ENCODE results near the gene SYNGR2. TPM values are rescaled to one million over a fixed set of nuclear protein-coding genes. Genes with fewer than 3 reads are reported as not detected.

The SYNGR2 gene
- polyA plus RNA-seq, 3 donors, result 270 to 402 (median 350) TPM

DNA sequence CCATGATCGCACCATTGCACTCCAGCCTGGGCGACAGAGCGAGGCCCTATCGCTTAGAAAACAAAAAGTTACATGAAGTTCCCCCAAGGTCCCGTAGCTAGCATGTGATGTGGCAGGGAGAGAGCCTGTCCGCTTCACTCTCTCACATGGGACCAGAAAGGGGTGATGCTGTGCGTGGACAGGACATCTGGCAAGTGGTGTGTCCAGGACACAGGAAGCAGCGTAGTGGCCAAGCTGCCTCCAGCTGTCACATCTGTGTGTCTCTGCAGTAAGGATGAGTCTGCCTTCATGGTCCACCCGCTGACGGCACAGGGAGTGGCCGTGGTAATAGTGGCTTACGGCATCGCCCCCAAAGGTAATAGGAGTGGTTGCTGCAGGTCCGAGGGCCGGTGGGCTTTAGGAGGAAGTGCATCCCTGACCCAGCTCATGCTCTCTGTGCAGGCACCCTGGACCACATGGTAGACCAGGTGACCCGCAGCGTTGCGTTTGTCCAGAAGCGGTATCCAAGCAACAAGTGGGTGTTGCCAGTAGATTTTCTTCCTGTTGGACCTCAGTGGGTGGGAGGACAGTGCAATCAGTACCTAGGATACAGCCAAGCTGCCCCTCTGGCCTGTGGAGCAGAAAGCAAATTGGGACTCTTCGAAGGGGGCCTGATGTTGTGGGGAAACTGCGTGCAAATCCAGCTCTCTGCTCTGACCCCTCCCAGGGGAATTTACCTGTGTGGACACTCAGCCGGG is 36.2 kb downstream of the SYNGR2 start:
- Histone ChIP-seq H3K4me2 (replicated peaks; ENCODE audit: extremely low read depth, low read length, poor library complexity, severe bottlenecking) (no peak overlapping the region), H2AFZ (ENCODE audit: insufficient read depth, low read depth, low read length, poor library complexity, severe bottlenecking) (no peak overlapping the region), H3K9me3 (replicated peaks in 1 of 2; ENCODE audit: control insufficient read depth in 1 of 2, insufficient read depth in 1 of 2, low read length in 2 of 2) (peaks cover 0 to 2% of the 10 kb centered on the region in 2 donors), H3K4me1 (ENCODE audit: control insufficient read depth in 1 of 2, insufficient read depth in 2 of 2, low read length in 2 of 2) (peaks cover 11 to 12% of the 10 kb centered on the region in 2 donors), H3K4me3 (replicated peaks in 1 of 3; ENCODE audit: low read depth in 2 of 3, low read length in 3 of 3) (no peak overlapping the region), H3K9ac (ENCODE audit: insufficient read depth, low read length, poor library complexity, severe bottlenecking) (no peak overlapping the region), H3K27ac (ENCODE audit: low read depth in 1 of 2, low read length in 2 of 2) (no peak overlapping the region), H3K27me3 (ENCODE audit: control insufficient read depth in 2 of 2, insufficient read depth in 2 of 2, low read length in 2 of 2) (no peaks in the 10 kb centered on the region), H3K79me2 (ENCODE audit: insufficient read depth, low read length) (no peaks in the 10 kb centered on the region), H3K36me3 (replicated peaks in 1 of 2; ENCODE audit: control insufficient read depth in 1 of 2, insufficient read depth in 2 of 2, low read length in 2 of 2) (peaks cover 5 to 10% of the 10 kb centered on the region in 2 donors), H4K20me1 (ENCODE audit: insufficient read depth, low read length) (no peaks in the 10 kb centered on the region)
- H3K9me3 Mint-ChIP-seq, result peaks cover 0 to 3% (median 0%) of the 10 kb centered on the region in 7 donors
- no peak for DNase-seq
- TF ChIP-seq, protein P1, sequence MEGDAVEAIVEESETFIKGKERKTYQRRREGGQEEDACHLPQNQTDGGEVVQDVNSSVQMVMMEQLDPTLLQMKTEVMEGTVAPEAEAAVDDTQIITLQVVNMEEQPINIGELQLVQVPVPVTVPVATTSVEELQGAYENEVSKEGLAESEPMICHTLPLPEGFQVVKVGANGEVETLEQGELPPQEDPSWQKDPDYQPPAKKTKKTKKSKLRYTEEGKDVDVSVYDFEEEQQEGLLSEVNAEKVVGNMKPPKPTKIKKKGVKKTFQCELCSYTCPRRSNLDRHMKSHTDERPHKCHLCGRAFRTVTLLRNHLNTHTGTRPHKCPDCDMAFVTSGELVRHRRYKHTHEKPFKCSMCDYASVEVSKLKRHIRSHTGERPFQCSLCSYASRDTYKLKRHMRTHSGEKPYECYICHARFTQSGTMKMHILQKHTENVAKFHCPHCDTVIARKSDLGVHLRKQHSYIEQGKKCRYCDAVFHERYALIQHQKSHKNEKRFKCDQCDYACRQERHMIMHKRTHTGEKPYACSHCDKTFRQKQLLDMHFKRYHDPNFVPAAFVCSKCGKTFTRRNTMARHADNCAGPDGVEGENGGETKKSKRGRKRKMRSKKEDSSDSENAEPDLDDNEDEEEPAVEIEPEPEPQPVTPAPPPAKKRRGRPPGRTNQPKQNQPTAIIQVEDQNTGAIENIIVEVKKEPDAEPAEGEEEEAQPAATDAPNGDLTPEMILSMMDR (IDR thresholded peaks at IDR 0.05), result no peak
- peaks cover 0 to 3% (median 3%) of the 10 kb centered on the region in 3 donors for H3K27me3 Mint-ChIP-seq (ENCODE audit: low read depth in 3 of 3)
- H3K4me1 Mint-ChIP-seq, result peaks cover 5% of the 10 kb centered on the region
- intact Hi-C loops (cut with micrococcal nuclease), result no loop called here
- peaks cover 15 to 18% of the 10 kb centered on the region in 2 donors for H3K36me3 Mint-ChIP-seq
- 91% methylated on average over 21 of the region's 22 CpGs for WGBS (ENCODE audit: insufficient coverage)
- no peak overlapping the region for H3K4me3 Mint-ChIP-seq
- H3K27ac Mint-ChIP-seq, result no peak overlapping the region

DNA sequence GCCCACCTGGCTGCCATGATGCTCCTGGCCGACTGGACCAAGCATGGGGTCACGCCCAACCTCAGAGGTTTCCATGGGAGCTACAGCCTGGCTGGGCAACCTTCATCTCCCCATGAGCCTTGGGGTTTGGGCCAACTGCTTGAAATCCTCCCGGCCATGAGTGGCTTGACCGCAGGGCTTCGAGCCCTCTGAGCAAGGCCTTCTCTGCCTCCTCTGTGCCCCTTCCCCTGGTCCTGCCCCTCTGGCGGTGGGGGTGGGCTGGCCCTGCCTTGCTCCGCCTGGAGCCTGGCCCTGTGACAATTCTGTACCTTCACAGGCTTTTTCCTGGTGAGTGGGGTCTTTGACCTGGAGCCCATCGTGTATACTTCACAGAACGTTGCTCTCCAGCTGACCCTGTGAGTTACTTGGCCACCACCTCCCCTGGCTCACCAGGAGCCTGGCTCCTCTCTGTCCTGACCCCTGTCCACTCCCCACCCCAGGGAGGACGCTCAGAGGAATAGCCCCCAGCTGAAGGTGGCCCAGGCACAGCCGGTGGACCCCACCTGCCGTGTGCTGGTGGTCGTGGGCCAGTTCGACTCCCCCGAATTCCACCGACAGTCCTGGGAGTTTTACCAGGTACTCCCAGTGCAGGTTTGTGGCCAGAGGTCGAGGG is 36.9 kb downstream of the SYNGR2 start:
- no peaks in the 10 kb centered on the region for H3K79me2 ChIP-seq (ENCODE audit: insufficient read depth, low read length)
- no peak overlapping the region for H2AFZ ChIP-seq (ENCODE audit: insufficient read depth, low read depth, low read length, poor library complexity, severe bottlenecking)
- no peak overlapping the region for H3K9ac ChIP-seq (ENCODE audit: insufficient read depth, low read length, poor library complexity, severe bottlenecking)
- no peaks in the 10 kb centered on the region for H3K27me3 ChIP-seq (ENCODE audit: control insufficient read depth in 2 of 2, insufficient read depth in 2 of 2, low read length in 2 of 2)
- H3K4me2 ChIP-seq (replicated peaks; ENCODE audit: extremely low read depth, low read length, poor library complexity, severe bottlenecking), result no peak overlapping the region
- no peak overlapping the region for H3K4me3 Mint-ChIP-seq
- TF ChIP-seq, protein P1 (IDR thresholded peaks at IDR 0.05), result no peak
- H4K20me1 ChIP-seq (ENCODE audit: insufficient read depth, low read length), result no peaks in the 10 kb centered on the region
- no peak for DNase-seq
- H3K4me1 Mint-ChIP-seq, result peaks cover 2% of the 10 kb centered on the region
- no peak overlapping the region for H3K27ac Mint-ChIP-seq
- peaks cover 0 to 3% (median 3%) of the 10 kb centered on the region in 3 donors for H3K27me3 Mint-ChIP-seq (ENCODE audit: low read depth in 3 of 3)
- no peaks in the 10 kb centered on the region for H3K9me3 ChIP-seq (replicated peaks in 1 of 2; ENCODE audit: control insufficient read depth in 1 of 2, insufficient read depth in 1 of 2, low read length in 2 of 2)
- intact Hi-C loops (cut with micrococcal nuclease), result no loop called here
- H3K36me3 Mint-ChIP-seq, result peaks cover 15 to 18% of the 10 kb centered on the region in 2 donors
- H3K9me3 Mint-ChIP-seq, result peaks cover 0 to under 1% (median 0%) of the 10 kb centered on the region in 7 donors
- WGBS (ENCODE audit: insufficient coverage), result 98% methylated on average over 16 of the region's 17 CpGs
- no peak overlapping the region for H3K27ac ChIP-seq (ENCODE audit: low read depth in 1 of 2, low read length in 2 of 2)
- H3K36me3 ChIP-seq (replicated peaks in 1 of 2; ENCODE audit: control insufficient read depth in 1 of 2, insufficient read depth in 2 of 2, low read length in 2 of 2), result peaks cover 5 to 10% of the 10 kb centered on the region in 2 donors
- H3K4me3 ChIP-seq (replicated peaks in 1 of 3; ENCODE audit: low read depth in 2 of 3, low read length in 3 of 3), result no peak overlapping the region
- H3K4me1 ChIP-seq (ENCODE audit: control insufficient read depth in 1 of 2, insufficient read depth in 2 of 2, low read length in 2 of 2), result peaks cover 4 to 5% of the 10 kb centered on the region in 2 donors

Data from CD14-positive monocyte (primary cell).